HG03575 (cell line): ENCODE results near the gene SCAMP4.
"Not testable (repeated sequence)": the region's sequence is repeated elsewhere in the genome, so short reads cannot be mapped to it uniquely, and the experiment has no call there.

ENCODE experiments used
- ATAC-seq: cut with Tn5 transposase; IDR thresholded peaks from one replicate; pipeline ENCODE4 v1.9.1; 2021; ENCODE audit not compliant: unreplicated experiment, insufficient number of reproducible peaks, low FRiP score; ENCODE audit errors: extremely low read depth

Gene SCAMP4

GRCh38 chr19:1881393-1882088 is 23.7 kb upstream of the SCAMP4 start:
- ATAC-seq = not testable (repeated sequence)

GRCh38 chr19:1882089-1882785 is 23.0 kb upstream of the SCAMP4 start:
- no peak for ATAC-seq

DNA sequence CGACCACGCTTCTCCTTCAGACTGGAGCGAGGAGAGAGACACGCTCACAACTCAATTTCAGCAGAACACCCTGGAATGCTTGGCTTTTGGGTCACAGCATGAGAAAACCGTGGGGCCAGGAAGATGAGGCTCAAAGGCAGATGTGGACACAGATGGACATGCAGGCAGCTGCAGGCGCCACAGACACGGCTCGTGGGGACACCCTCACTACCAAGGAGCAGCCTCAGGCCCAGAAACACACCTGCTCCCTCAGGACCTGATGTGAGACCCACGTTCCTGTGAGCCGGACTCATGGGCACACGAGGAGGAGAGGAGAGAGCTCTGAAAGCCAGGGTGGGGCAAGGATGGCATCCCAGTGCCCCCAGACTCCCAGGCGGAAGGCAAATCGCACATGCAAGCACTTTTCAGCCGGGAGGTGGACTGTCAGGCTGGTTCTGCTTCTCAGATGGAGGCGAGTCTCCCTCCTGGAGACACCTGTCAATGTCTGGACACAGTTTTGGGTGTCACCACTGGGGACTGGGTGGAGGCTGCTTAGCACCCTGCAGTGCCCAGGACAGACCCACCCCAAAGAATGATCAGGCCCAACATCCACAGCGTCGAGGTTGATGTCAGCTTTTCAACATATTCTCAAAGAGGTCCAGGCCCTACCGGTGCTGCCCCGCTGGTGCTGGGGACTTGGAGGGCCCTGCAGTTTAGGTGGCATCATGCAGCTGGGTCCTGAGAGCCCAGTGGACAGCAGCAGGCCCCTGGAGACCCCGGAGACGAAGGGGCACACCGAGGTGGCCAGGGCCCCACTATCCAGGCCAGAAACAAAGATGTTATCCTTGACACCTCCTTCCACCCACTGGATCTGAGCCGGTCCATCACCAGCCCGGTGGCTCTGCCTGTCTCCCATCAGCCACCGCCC is 22.2 kb upstream of the SCAMP4 start:
- no peak for ATAC-seq

- ATAC-seq = no peak
Observed at GRCh38 chr19:1883784-1884183, 21.4 kb upstream of the SCAMP4 start.

DNA sequence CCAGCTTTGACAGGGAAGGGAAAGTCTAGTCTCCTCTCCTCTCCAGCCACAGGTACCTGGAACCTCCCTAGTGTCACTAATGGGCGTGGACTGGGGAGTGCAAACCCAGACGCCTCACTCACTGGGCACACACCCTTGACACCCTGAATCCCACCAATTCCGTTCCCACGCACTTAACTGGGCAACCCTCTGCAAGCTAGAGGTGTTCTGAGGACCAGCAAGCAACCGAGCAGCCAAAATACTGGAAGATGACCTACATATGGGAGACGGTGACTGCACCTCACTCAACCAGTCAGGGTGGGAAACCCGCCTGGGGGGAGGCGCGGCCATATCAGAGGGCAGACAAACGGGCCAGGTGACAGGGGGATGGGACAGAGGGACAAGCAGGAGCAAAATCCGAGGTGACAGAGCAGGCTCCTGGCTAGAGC is 20.9 kb upstream of the SCAMP4 start:
- ATAC-seq = no peak

DNA sequence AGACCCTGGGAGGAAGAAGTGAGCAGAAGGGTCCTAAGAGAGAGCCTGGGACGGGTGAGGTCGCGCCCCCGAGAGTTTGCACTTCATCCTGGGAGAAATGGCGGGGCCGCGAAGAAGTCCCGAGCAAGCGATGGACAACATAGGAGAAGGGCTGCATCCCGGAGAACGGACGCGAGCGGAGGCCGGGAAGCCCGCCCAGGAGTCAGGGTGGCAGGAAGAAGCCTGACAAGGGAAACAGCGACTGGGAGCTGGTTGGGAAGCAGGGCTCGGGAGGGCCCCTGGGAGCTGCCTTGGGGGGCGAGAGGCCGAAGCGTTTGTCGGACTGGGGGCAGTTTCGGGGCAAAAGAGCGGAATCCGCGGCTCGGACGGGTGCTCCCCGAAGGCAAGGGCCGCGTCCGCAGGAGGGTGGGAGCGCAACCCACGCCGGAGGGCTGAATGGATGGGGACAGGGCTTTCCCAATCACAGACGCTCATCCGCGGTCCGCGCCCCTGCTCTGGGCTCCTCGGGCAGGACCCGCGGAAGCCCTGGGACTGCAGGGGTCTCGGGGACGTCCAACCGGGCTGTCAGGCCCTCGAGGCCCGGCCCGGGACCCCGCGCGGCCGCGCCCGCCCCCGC is 20.4 kb upstream of the SCAMP4 start:
- no peak for ATAC-seq

DNA sequence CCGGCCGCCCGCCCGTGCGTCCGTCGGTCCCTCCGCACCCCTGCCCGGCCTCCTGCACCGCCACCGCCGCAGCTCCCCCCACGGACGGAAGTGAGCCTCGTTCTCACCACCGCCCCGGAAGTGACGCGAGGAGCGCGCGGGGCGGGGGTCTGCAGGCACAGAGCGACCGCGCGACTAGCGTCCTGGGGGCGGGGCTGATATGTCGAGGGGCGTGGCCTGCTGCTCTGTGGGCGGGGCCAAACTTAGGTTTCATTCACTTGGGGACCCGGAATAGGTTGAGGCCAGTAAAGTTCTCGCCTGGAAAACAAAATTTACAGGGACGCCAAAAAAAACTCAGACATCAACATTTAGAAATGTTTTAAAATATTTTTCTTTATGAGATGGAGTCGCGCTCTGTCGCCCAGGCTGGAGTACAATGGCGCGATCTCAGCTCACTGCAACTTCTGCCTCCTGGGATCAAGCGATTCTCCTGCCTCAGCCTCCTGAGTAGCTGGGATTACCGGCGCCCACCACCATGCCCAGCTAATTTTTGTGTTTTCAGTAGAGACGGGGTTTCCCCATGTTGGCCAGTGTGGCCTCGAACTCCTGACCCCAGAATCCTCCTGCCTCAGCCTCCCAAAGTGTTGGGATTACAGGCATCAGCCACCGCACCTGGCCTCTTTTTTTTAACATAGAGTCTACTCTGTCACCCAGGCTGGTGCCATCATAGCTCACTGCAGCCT is 19.6 kb upstream of the SCAMP4 start, which contains the start of gene ABHD17A:
Gene ABHD17A (minus strand): TSS at position 99 of the 722 bp plus-strand sequence. CDS start 3,930 bp downstream, outside the sequence.
- ATAC-seq = not testable (repeated sequence)

DNA sequence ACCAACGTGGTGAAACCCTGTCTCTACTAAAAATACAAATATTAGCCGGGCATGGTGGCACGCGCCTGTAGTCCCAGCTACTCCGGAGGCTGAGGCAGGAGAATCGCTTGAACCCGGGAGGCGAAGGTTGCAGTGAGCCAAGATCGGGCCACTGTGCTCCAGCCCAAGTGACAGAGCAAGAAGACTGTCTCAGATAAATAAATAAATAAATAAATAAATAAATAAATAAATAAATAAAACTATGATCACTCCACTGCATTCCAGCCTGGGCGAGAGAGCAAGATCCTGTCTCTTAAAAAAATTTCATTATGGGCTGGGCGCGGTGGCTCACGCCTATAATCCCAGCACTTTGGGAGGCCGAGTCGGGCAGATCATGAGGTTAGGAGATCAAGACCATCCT is 18.8 kb upstream of the SCAMP4 start:
- ATAC-seq = not testable (repeated sequence)

GRCh38 chr19:1888385-1888784 is 16.8 kb upstream of the SCAMP4 start:
- no peak for ATAC-seq

- no peak for ATAC-seq
Observed at GRCh38 chr19:1889907-1890306, 15.3 kb upstream of the SCAMP4 start.

DNA sequence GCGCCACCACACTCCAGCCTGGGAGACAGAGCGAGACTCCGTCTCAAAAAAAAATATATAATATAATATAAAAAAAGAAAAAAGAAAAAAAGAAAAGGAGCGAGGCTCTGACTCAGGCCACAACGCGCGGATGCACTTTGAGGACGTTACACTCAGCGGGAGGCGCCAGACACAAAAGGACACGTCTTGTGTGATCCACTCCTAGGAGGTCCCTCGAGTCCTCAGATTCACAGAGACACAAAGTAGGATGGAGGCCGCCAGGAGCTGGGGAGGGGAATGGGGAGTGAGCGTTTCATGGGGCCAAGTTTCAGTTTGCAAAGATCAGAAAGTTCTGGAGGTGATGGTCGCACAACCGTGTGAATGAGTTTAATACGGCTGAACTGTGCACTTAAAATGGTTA is 11.4 kb upstream of the SCAMP4 start:
- ATAC-seq = no peak

GRCh38 chr19:1896508-1896907 is 8.7 kb upstream of the SCAMP4 start:
- ATAC-seq = no peak

- ATAC-seq = no peak
Observed at GRCh38 chr19:1901940-1902404, 3.2 kb upstream of the SCAMP4 start.

GRCh38 chr19:1902923-1903322 is 2.3 kb upstream of the SCAMP4 start:
- ATAC-seq = no peak

GRCh38 chr19:1904860-1905109 is 414 bp upstream of the SCAMP4 start:
- no peak for ATAC-seq

DNA sequence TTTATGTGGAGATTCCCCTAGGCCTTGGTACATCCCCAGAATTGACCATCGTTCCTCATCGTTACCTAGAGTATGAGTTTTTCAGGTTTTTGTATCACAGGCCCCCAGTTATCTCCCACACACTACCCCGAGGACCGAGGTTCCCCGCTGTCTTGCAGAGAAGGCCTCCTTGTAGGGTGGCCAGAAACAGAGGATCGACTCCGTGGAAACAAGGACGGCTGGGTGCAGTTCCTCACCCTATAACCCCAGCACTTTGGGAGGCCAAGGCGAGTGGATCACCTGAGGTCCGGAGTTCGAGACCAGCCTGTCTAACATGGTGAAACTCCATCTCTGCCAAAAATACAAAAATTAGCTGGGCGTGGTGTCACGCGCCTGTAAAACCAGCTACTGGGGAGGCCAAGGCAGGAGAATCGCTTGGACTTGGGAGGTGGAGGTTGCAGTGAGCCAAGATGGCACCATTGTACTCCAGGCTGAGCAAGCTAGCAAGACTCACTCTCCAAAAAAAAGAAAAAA is 720 bp downstream of the SCAMP4 start:
- ATAC-seq = no peak

DNA sequence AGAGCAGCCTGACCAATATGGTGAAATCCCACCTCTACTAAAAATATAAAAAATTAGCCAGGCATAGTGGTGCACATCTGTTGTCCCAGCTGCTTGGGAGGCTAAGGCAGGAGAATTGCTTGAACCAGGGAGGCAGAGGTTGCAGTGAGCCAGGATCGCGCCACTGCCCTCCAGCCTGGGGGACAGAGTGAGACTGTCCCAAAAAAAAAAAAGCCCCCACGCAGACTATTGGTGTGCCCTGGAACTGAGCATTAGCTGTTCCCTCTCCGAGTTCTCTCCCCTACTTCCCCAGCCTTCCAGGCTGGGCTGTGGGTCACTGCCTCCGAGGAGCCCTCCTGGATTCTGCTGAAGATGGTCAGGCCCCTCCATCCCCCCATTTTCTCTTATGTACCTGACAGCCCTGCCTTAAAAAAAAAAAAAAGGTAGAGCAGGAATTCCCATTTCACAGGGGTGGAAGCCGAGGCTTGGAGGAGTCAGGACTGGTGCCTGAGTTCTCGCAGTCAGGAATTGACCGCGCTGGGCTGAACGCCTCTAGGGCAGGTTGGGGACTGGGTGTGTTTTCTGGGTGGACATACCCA is 1.9 kb downstream of the SCAMP4 start:
- ATAC-seq = no peak
